Activated CD4-positive, alpha-beta T cell treated with anti-CD3 and anti-CD28 coated beads for 4 hours (primary cell): ENCODE results near the gene RALGPS2.
"Not testable (repeated sequence)": the region's sequence is repeated elsewhere in the genome, so short reads cannot be mapped to it uniquely, and the experiment has no call there.

Experiments used
- DNase-seq, 2 donors: peaks; one replicate each; pipeline ENCODE4 v3.0.0-alpha.2; 2020

RALGPS2 gene

GRCh38 chr1:178784131-178784536, 59.1 kb downstream of the RALGPS2 start:
- DNase-seq = no peak

DNA sequence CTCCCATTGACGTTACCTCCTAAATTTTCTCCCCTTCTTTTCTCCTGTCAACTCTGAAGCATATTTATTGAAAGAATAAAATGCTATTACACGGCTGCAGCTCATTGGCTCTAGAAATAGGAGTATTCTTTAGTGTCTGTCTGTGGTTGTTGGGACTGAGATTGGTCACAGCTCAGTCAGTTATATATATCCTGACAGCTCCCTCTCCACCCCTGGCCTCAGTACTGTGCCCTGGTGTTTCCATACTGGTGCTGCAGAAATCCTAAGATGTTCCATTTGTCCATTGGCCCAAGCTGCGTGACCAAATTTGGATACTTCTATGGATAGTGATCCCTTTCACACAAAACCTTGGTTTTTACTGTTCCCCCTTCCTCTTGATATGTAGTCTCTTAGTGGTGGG, 67.3 kb downstream of the RALGPS2 start:
- DNase-seq = no peak

GRCh38 chr1:178796013-178796412, 71.0 kb downstream of the RALGPS2 start:
- no peak for DNase-seq

GRCh38 chr1:178797590-178797989, 72.5 kb downstream of the RALGPS2 start:
- no peak for DNase-seq

DNA sequence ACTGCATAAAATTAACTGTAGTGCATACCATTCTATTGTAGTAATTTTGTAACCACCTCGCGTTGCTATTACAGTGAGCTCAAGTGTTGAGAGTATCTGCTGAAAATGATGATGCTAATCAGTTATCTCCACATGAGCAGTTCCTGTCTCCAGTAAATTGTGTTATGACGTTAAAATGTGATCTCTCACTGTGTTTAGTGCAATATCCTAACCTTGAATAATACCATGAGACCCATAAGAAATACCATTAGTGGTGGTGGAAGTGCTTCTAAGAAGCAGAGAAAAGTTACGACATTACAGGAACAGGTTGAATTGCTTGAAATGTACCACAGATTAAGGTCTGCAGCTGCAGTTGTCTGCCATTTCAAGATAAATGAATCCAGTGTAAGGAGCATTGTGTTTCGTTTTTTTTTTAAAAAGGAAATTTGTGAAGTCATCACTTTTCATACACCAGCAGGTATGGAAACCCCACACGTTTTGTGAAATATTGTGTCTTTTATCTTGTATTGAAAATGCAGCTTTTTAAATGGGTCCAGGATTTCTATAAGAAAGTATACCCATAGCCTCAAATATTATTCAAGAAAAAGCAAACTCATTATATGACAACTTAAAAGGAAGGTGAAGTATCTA, 73.3 kb downstream of the RALGPS2 start:
- DNase-seq = no peak

- no peak for DNase-seq
These were observed 77.8 kb downstream of the RALGPS2 start for GRCh38 chr1:178802873-178803272.

DNA sequence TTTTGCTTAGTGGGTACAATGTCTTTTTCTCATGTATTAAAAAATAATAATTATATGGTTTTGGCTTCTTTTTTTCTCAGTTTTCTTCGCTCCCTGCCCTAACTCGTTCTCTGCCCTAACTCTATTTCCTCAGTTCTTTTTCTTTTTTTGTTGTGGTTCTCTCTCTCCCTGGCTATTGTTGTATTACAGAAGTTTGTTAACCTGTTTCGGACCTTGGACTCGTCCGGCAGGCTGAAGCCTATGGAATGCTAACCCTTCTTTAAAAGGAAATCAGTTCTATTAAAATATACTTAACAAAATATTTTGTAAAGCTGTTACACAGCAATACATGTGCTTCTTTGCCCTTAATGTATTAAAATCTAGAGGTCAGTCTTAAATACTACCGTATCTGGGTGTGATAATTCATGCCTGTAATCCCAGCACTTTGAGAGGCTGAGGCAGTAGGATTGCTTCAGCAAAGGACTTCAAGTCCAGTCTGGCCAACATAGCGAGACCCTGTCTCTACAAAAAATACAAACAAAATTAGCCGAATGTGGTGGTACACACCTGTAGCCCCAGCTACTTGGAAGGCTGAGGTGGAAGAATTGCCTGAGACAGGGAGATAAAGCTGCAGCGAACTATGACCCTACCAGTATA, 81.7 kb downstream of the RALGPS2 start:
- no peak for DNase-seq

- DNase-seq = no peak
These were observed 83.5 kb downstream of the RALGPS2 start for GRCh38 chr1:178808529-178808928.

GRCh38 chr1:178810585-178810984, 85.5 kb downstream of the RALGPS2 start:
- DNase-seq = no peak

DNA sequence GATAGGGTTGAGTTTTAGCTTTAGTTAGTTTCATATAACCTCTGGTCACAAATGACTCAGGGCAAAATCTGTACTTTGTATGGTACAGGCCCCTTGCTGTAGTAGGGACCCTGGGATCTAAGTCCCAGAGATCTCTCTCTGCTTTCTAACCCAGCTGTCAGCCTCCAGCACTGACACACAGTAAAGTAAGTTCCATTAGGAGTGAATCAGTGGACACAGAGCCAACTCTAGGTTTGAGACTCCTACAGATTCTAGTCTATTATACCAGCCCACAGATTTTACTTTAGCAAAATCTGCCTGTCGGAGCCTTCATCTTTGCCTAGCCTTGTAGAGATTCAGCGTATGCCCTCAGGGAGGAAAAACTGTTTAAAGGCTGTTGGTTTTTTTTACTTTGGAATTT, 93.4 kb downstream of the RALGPS2 start:
- no peak for DNase-seq

DNA sequence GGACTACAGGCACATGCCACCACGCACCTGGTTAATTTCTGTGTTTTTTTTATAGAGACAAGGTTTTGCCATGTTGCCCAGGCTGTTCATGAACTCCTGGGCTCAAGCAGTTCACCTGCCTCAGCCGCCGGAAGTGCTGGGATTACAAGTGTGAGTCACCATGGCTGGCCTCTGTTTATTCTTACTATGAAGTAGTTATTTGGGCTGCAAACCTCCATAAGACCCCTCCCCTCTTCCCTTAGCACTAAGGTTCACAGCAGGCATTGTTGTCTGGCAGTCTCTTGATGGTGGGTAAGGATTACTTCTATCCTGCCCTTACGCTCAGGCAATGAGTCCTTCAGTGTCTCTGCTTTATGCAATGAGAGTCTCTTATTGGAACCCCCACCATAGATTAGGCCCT, 94.1 kb downstream of the RALGPS2 start:
- DNase-seq = no peak

DNA sequence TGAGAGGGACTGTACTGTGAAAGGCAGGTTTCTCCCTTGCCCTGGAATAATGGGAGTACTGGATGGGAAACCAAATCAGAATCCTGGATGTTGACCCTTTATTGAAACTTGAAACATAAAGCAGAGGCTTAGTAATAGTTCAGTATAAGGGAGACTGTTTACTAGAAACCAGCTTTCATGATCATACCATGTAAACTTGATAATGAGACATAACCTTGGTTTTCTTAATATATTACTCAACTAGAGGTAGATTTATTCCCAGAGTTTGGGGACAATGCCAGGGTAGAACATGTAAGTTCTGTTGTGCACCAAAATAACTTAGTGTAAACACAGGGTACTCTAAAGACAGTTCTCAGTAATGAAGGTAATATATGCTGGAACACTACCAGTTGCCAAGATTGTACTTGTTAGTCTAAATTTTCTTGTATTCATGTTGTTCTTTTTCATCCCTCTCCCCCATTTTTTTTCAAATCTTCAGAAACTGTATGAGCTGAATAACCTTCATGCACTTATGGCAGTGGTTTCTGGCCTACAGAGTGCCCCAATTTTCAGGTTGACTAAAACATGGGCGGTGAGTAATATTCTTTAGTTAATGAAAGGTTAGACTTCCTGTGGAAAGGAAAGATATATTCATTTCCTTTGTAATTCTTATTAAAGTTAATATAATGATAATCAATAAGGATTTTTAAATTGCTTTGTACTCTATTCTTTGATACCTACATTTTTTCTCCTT, 96.3 kb downstream of the RALGPS2 start:
- DNase-seq = no peak

- no peak for DNase-seq
These were observed 100.1 kb downstream of the RALGPS2 start for GRCh38 chr1:178825167-178825566.

DNA sequence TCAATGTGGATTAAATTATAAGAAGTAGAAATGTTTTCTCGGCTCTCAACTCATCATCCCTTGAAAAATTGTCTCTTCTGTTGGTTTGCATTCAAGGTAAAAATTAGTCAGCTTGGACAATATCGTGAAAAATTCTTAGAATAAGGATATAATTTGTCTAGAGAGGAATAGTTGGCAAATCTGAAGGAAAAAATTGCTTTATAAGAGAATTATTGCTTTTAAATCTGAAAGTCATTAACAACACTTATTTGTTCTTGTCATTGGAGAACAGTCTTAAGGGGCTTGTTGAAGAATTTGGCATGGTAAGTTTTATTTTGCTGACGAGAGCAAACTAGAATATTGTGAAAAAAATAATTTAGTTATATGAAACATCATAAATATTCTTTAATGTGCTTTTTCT, 119.4 kb downstream of the RALGPS2 start:
- DNase-seq = no peak

- DNase-seq = no peak
These were observed 121.3 kb downstream of the RALGPS2 start for GRCh38 chr1:178846306-178846705.

DNA sequence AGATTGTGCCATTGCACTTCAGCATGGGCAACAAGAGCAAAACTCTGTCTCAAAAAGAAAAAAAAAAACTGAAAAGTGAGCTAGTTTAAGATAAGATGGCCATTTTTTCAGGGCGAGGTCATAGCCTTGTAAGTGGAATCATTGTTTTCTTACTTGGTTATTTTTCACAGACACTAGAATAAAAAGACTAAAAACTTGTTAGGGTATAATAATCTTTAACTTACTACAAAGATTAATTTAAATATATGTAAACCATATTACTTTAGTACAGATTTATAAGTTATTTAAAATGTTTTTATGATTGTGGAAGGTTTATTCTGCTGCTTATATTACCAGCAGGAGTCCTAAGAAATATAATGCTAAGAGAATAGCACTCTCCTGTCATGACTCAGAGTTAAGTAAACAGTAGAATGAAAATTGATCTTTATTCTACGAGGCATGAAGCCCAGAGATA, 122.4 kb downstream of the RALGPS2 start:
- no peak for DNase-seq

- not testable (repeated sequence) for DNase-seq
These were observed 122.9 kb downstream of the RALGPS2 start for GRCh38 chr1:178847919-178848318.

DNA sequence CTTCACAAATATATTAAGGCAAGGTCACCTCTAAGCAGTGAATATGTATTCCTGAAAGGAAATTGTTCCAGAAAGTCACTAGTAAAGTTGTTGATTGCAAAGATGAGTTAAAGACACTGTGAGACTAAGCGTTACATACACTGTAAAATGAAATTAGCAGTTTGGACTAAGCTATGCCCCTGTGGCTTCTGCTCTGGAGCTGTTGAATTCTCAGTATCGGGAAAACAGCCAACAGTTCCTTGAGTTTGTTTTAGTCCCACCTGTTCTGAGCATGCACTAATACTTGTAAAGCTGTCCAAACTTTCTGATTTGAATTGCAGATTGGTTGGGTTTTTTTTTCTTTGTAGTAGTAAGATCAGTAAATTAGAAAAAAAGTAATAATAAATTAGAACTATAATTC, 124.9 kb downstream of the RALGPS2 start:
- no peak for DNase-seq

DNA sequence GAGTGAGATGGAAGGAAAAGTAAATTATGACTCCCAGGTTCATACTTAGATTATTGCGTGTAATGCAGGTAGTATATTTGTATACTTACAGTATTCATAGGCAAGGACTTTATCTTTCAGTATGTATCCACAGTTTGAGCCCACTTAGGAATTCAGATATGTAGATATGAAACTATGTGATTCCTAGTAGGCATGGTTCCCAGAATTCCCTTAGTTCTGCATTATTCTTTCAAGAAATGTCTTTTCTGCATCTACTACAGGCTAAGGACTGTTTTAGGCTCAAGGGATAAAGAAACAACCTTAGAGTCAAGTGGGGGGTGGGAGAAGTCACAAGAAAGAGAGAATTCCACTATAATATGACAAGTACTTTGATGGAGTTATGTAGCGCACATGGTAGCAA, 132.1 kb downstream of the RALGPS2 start:
- no peak for DNase-seq

- DNase-seq = no peak
These were observed 137.4 kb downstream of the RALGPS2 start for GRCh38 chr1:178862416-178862815.

DNA sequence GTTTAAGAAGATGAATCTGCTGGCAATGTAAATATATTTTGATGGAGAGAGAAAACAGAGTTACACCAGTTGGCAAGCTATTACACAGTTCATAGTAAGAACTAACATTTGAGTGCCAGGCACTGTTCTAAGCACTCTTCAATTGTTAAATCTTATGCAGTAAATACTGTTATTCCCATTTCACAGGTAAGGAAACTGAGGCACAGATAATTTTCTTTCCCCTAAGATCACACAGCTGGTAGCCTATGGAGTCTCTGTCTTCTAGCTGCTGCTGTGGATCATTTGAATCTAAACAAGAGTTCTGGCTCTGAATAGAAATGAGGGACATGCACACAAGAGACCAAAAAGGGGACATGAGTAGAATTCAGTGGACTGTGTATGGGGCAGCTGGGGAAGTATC, 137.8 kb downstream of the RALGPS2 start:
- DNase-seq = no peak

- DNase-seq = no peak
These were observed 139.3 kb downstream of the RALGPS2 start for GRCh38 chr1:178864326-178864725.

DNA sequence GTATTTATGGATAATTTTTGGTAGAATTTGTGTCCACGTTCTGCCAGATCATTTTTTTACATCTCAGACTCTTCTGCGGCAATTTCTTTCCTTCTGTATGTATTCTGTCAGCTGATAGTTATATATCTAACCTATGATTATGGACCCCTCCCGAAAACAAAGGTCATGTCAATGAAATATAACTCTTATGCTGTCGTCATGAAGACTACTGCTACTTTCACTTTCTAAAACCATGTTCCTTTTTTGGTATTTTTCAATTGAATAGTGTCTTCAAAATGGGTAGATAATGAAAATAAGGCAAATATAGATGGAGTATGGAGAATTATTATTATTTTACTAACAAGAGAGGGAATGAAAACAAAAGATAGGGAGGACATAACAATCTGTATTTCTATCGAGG, 142.6 kb downstream of the RALGPS2 start:
- no peak for DNase-seq

GRCh38 chr1:178868706-178869105, 143.7 kb downstream of the RALGPS2 start:
- DNase-seq = no peak
